ENCODE measurements around the gene KLHL9.

DNA sequence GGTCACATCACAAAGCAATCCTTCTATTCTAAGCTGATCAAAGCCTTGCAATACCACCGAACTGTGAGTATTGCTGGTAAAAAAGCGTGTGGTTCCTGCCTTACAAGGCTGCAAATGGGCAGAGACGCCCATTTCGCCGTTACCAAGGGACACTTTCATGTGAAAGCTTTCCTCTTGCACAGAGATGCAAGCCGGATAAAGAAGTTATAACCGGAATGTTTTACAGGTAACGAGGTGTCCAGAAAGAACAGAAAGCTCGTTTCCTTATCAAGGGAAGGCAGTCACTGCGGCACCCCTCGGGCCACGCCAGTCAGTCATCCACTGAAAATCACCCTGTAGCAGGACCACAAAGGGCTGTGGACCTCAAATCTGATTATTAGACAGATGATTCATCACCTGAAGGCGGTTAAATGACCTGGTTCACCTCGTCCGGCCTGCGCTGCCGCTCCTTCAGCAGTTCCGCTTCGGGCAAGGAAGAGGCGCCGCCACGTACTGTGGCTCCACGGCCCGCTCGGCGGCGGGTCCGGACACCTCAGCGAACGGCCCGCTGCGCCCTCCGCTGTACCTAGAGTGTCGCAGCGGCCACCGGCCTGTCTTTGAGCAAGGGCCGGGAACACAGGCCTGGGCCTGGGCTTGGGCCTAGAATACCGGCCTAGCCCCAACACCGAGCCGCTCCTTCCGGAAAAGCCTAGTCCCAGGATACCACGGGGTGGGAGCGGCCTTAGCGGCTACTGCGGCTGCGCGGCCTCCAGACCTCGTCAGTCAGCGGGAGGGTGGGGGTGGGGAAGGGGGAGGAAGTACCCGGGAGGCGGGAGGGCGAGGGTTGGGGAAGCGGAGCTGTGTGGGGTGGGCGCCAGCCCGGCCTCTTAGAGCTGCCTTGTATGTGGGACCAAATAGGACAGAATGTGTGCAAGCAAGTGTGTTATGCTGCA lies at the start of gene KLHL9:
- TF ChIP-seq EZH2 (IDR thresholded peaks at IDR 0.05; ENCODE audit: insufficient read depth, poor library complexity, severe bottlenecking) (no peak), EZH2phosphoT487 (IDR thresholded peaks at IDR 0.05; ENCODE audit: insufficient read depth, low read depth) (no peak)
